ENCODE data around the gene HDAC4. TPM values are rescaled to one million over a fixed set of nuclear protein-coding genes. Genes with fewer than 3 reads are reported as not detected.
A peak's percentile ranks its signal among the peaks of the same experiment; 100 is the strongest.

The HDAC4 gene
- total and polyA plus RNA-seq, 2 of the 4 experiments (the other 2 are of a cell fraction): 4.1 to 7.2 TPM

GRCh38 chr2:239041062-239041461 lies 359.8 kb downstream of the HDAC4 start:
- Histone ChIP-seq H2BK15ac (ENCODE audit: low read depth, low read length) (no peak overlapping the region), H3K4ac (ENCODE audit: low read depth, low read length) (no peak overlapping the region), H3K36me3 (ENCODE audit: control insufficient read depth, insufficient read depth, low read length) (no peaks in the 10 kb centered on the region), H3K56ac (ENCODE audit: extremely low read depth, insufficient read depth, low read length) (no peak overlapping the region), H3K4me2 (ENCODE audit: low read depth, low read length) (no peak overlapping the region), H4K20me1 (ENCODE audit: insufficient read depth, low read length) (no peaks in the 10 kb centered on the region), H3K23ac (ENCODE audit: low read depth, low read length) (no peak overlapping the region), H3K9me1 (ENCODE audit: insufficient read depth, low read length) (no peaks in the 10 kb centered on the region), H3K9me3 (ENCODE audit: control insufficient read depth, insufficient read depth, low read length) (no peaks in the 10 kb centered on the region), H2AK9ac (replicated peaks; ENCODE audit: low read depth, low read length, poor library complexity) (no peak overlapping the region), H3K4me3 (ENCODE audit: insufficient read depth, low read depth, low read length) (no peak overlapping the region), H4K5ac (ENCODE audit: low read depth, low read length) (no peak overlapping the region), H2BK120ac (ENCODE audit: low read depth, low read length) (no peak overlapping the region), H2BK5ac (ENCODE audit: low read depth, low read length, poor library complexity, severe bottlenecking) (no peak overlapping the region), H2BK20ac (ENCODE audit: low read depth, low read length) (no peak overlapping the region), H2AK5ac (ENCODE audit: low read depth, low read length) (no peak overlapping the region), H4K91ac (ENCODE audit: insufficient read depth, low read depth, low read length) (no peak overlapping the region), H3K14ac (replicated peaks; ENCODE audit: low read depth, low read length) (no peak overlapping the region), H4K8ac (ENCODE audit: low read depth in 2 of 2, low read length in 2 of 2) (no peak overlapping the region), H3K9ac (ENCODE audit: low read depth, low read length) (no peak overlapping the region), H2AFZ (replicated peaks; ENCODE audit: low read length, poor library complexity) (peak overlapping the region; percentile 1), H3K79me1 (ENCODE audit: low read depth in 1 of 2, low read length in 2 of 2) (no peaks in the 10 kb centered on the region), H3K4me1 (ENCODE audit: control insufficient read depth, insufficient read depth, low read length) (no peaks in the 10 kb centered on the region), H3K18ac (ENCODE audit: low read depth, low read length) (no peak overlapping the region), H3K27ac (ENCODE audit: insufficient read depth, low read length) (no peak overlapping the region), H3K27me3 (ENCODE audit: control insufficient read depth, insufficient read depth, low read length) (peaks cover 11% of the 10 kb centered on the region; the same call in 1 of the 2 replicates)
- intact Hi-C loops (cut with micrococcal nuclease) (no loop called here), dilution Hi-C loops (cut with HindIII; ENCODE audit: low sequenced_read_pairs, unreplicated experiment) (no loop called here), in situ Hi-C loops (cut with MboI; ENCODE audit: low sequenced_read_pairs) (loop anchor here (25.0 kb wide), 1 partner anchor 1096 kb away; the partner anchor contains the start of genes COPS9 and OTOS)
- no TSS peak for BruUV-seq (replicated peaks)
- ChIA-PET CTCF (interaction anchor here (1.0 kb wide), 1 partner anchor 9 kb away, joined by 3 read pairs; no protein-coding TSS in a partner anchor), POLR2A (ENCODE audit: unreplicated experiment) (no interaction called here)
- ATAC-seq (ENCODE audit: low read depth): no peak
- no peak for DNase-seq
- TF ChIP-seq POLR2A (IDR thresholded peaks at IDR 0.05; ENCODE audit: low read depth, low read length): no peak
- no peak for TF ChIP-seq NFE2L2 (IDR thresholded peaks at IDR 0.05; ENCODE audit: low read depth, low read length)
- no peak for TF ChIP-seq RFX5 (IDR thresholded peaks at IDR 0.05; ENCODE audit: low read depth, low read length)
- no peak for TF ChIP-seq MAFK (IDR thresholded peaks at IDR 0.05; ENCODE audit: low read depth, low read length)
- TF ChIP-seq CHD1 (IDR thresholded peaks at IDR 0.05; ENCODE audit: low read depth, low read length): no peak
- TF ChIP-seq RCOR1 (IDR thresholded peaks at IDR 0.05; ENCODE audit: insufficient replicate concordance, low read length): no peak
- no peak for TF ChIP-seq FOS (IDR thresholded peaks at IDR 0.05; ENCODE audit: low read depth, low read length)
- TF ChIP-seq MAZ (IDR thresholded peaks at IDR 0.05; ENCODE audit: borderline replicate concordance, low read depth, low read length): no peak
- no peak for TF ChIP-seq BHLHE40 (IDR thresholded peaks at IDR 0.05; ENCODE audit: low read depth, low read length)
- WGBS, 2 experiments (ENCODE audit: extremely low coverage in 2 of 2, insufficient read length in 1 of 2): 84% methylated on average over 7 of the region's 14 CpGs; no CpG with 5 or more reads in 1 of the 2 experiments

All from IMR-90 (cell line).